Ishikawa (cell line): ENCODE data around the gene LRRC56.

ENCODE experiments used
- CEBPB ChIP-seq: IDR thresholded peaks from 2 replicates; pipeline ENCODE4 v1.6.1; 2012
- CREB1 ChIP-seq: IDR thresholded peaks from 2 replicates; pipeline ENCODE4 v1.6.1; 2012; ENCODE audit warnings: low read depth
- EGR1 ChIP-seq: IDR thresholded peaks from 2 replicates; pipeline ENCODE4 v1.6.1; 2012
- EP300 ChIP-seq: IDR thresholded peaks from 2 replicates; pipeline ENCODE4 v1.6.1; 2012; ENCODE audit warnings: borderline replicate concordance
- FOXM1 ChIP-seq: IDR thresholded peaks from 2 replicates; pipeline ENCODE4 v1.6.1; 2012; ENCODE audit warnings: low read depth, borderline replicate concordance
- MAX ChIP-seq: IDR thresholded peaks from 2 replicates; pipeline ENCODE4 v1.6.1; 2012
- NFIC ChIP-seq: IDR thresholded peaks from 2 replicates; pipeline ENCODE4 v1.6.1; 2012
- RAD21 ChIP-seq: IDR thresholded peaks from 2 replicates; pipeline ENCODE4 v1.6.1; 2012; ENCODE audit warnings: low read depth
- REST ChIP-seq: IDR thresholded peaks from 2 replicates; pipeline ENCODE4 v1.6.1; 2012; ENCODE audit warnings: low read depth, mild to moderate bottlenecking
- TAF1 ChIP-seq: IDR thresholded peaks from 2 replicates; pipeline ENCODE4 v1.6.1; 2012; ENCODE audit warnings: low read depth, mild to moderate bottlenecking
- TCF12 ChIP-seq: IDR thresholded peaks from 2 replicates; pipeline ENCODE4 v1.6.1; 2012; ENCODE audit warnings: low read depth
- TEAD4 ChIP-seq: IDR thresholded peaks from 2 replicates; pipeline ENCODE4 v1.6.1; 2012
- USF1 ChIP-seq: IDR thresholded peaks from 2 replicates; pipeline ENCODE4 v1.6.1; 2012
- YY1 ChIP-seq: IDR thresholded peaks from 2 replicates; pipeline ENCODE4 v1.6.1; 2012; ENCODE audit warnings: low read depth
- ZBTB7A ChIP-seq: IDR thresholded peaks from 2 replicates; pipeline ENCODE4 v1.6.1; 2012; ENCODE audit warnings: low read depth

The LRRC56 gene

GRCh38 chr11:504053-504993, 33.0 kb upstream of the LRRC56 start:
- no peak for TF ChIP-seq TEAD4
- TF ChIP-seq EP300: no peak
- TF ChIP-seq ZBTB7A: no peak
- TF ChIP-seq REST: no peak

- TF ChIP-seq FOXM1 (no peak), TAF1 (no peak), REST (no peak), RAD21 (no peak), EGR1 (no peak), MAX (no peak), TCF12 (no peak), YY1 (no peak), CEBPB (no peak), CREB1 (no peak), NFIC (no peak), EP300 (no peak), USF1 (no peak), TEAD4 (no peak), ZBTB7A (no peak)
Measured at GRCh38 chr11:504994-505344, 32.4 kb upstream of the LRRC56 start.

- TF ChIP-seq CEBPB: no peak
- peak; percentile 94 for TF ChIP-seq MAX
- peak; percentile 29 for TF ChIP-seq EGR1
- peak; percentile 93 for TF ChIP-seq USF1
- TF ChIP-seq TAF1: peak; percentile 63
- peak; percentile 95 for TF ChIP-seq CREB1
- peak; percentile 68 for TF ChIP-seq NFIC
- peak; percentile 13; the same call in 1 of the 2 replicates for TF ChIP-seq TEAD4
- no peak for TF ChIP-seq YY1
Measured at GRCh38 chr11:506238-506994, 30.9 kb upstream of the LRRC56 start.

- TF ChIP-seq EGR1 (peak; percentile 69), TAF1 (no peak), TCF12 (no peak), TEAD4 (peak; percentile 47; the same call in 1 of the 2 replicates), NFIC (no peak), RAD21 (no peak), FOXM1 (no peak), ZBTB7A (no peak; the same call in 1 of the 2 replicates), CEBPB (no peak), MAX (peak; percentile 70), USF1 (0 out of 2 replicates have a peak, but pooled peaks have one; percentile 21), CREB1 (no peak), REST (no peak), EP300 (no peak), YY1 (no peak)
Measured at GRCh38 chr11:506995-507726, 30.2 kb upstream of the LRRC56 start, which contains the start of gene RNH1. Gene RNH1, minus strand, starts transcription at chr11:507242. Its CDS starts 5,080 bp downstream, at chr11:502162.
